NCI-H2196 treated with DMSO at 0.1 percent for 48 hours (cell line): Measurements from ENCODE around the gene F2R.
"Not testable (repeated sequence)": the region's sequence is repeated elsewhere in the genome, so short reads cannot be mapped to it uniquely, and the experiment has no call there.

ENCODE experiments used
- DNase-seq: peaks from one replicate; lab custom pipeline; 2025; ENCODE audit not compliant: unreplicated experiment; lab: John Stamatoyannopoulos, UW

F2R gene

DNA sequence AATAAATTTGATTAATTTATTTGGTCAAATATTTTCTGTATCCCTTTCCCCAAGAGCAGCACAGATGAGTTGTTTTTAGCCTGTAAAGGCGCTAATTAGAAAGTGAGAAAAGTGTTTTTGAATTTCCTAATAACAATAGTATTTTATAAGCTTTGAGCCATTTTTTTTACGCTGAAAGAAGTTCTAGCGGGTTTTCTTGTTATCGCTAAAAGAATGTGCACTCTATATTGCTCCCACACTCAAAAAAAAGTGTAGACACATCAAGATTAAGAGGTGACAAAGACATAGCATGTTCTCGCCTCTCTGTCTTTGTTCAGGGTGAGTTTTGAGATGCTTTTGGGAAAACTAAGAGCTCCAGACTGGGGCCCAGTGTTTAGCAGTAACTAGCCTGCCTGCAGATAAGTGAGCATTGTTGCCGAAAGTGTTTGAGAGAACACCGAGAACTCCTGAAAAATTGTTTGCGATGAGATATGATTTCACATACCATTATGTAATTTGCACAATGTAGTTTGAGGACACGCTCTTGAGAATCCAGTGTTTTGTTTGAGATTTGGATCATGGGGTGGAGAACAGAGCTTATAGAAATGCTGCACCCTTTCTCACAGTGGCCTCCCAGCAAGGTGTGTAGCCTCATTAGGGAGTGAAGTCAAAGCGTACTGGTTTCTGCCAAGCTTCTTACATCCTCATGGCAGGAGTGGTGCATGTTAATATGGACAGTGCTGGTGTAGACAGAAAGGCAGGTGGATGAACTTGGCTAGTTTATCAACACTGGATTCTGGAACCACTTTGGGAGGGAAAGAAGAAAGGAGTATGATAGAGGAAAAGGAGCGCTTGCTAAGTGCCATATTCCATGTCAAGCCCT lies 1.5 kb downstream of the F2R start:
- DNase-seq, result no peak

DNA sequence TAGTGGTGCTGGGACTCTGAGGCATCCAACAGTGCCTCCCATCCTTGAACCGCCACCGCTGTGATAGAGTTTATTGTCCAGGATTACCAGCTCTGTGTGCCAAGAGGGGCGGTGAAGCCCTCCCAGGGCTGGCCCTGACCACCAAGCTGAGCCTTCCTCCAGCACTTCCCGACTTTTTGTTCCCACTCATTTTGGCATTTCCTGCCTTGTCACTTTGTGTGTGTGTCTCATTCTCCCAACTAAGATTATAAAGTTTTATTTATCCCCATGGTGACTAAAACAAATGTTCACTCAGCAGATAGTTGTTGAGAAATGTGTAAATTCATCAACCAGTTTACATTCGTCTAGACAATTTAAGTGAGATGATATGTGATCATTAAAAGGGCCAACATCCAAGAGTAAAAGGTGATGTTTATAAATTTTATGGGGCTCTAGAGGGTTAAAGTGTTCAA lies 2.5 kb downstream of the F2R start:
- DNase-seq, result no peak

DNA sequence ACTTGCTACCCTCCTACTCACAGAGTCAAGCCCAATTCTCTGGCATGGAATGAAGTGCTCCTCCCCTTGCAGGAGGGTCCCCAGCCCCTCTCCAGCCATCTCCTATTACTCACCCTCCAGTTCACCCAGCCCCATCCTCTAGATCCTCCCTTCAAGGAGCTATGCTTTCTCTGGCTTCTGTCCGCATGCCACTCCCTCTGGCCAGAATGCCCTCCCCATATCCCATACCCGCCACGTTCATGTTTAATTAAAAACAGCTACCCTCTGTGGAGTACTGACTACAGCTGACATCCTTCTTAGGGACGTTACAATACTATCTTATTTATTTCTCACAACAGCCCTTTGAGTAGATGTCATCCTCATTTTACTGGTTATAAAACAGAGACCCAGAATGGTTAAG lies 3.0 kb downstream of the F2R start:
- DNase-seq, result no peak

DNA sequence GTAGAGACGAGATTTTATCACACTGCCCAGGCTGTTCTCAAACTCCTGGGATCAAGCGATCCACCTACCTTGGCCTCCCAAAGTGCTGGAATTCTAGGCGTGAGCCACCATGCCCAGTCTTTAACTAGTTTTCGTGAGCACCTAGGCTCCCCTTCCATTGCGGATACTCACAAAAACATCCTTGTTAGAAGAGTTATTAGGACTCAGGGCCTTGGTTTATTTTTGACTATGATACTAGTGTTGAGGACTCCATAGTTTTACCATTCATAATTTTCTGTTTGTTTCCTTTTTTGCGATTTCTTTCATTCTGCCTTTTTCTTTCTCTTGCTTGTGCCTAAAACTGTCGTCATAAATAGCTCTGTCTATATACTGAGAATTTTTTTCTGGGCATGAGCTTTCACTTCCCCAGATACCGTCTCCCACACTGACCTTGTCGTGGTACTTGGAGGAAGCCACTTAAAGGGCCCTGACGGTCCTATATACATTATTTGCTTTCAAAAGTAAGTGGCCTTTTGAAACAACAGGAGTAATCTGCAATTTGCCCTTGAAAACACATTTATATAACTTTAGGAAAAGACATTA lies 5.2 kb downstream of the F2R start:
- no peak for DNase-seq

DNA sequence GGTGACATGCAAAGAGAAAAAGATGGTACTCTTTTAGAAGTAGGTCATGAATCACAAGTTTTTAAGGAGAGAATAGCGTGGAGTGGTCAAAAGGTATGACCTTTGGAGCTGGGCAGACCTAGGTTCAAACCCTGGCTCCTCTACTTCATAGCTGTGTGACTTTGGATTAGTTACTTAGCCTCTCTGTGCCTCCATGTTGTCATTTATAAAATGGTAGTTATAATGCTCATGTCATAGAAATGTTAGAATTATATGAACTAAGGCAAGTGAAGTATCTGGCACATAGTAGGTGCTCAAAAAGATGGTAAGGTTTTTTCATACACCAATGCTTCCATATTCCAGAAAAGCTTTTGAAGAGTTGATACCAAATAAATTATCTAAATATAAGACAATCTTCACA lies 7.3 kb downstream of the F2R start:
- no peak for DNase-seq

DNA sequence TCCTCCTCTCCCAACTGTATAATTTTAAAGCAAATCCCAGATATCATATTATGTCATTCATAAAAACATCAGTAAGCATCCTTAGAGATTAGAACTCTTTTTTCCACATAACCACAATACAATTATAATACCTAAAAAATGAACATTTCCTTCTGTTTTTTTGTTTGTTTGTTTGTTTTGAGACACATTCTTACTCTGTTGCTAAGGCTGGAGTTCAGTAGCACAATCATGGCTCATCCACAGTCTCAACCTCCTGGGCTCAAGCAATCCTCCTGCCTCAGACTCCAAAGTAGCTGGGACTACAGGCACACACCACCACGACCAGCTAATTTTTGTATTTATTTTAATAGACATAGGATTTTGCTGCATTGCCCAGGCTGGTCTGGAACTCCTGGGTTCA lies 8.0 kb downstream of the F2R start:
- DNase-seq, result no peak

DNA sequence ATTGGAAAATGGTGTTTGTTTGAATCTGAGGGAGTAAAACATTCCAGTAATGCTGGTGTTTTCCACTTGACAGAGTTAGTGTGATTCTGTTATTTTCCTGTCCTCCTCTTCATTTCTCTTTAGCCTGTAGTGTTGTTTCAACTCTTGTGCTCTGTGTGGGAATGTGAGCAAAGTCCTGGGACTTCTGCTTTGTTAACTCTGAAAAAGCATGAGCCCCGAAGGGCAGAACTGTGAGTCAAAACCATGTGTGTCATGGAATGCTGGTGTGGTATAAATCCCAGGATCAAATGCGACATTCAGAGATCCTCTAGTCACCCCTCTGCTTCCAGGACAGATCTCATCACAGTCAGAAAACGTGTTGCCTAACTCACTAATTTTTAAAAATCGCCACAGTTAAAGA lies 8.9 kb downstream of the F2R start:
- DNase-seq, result no peak

DNA sequence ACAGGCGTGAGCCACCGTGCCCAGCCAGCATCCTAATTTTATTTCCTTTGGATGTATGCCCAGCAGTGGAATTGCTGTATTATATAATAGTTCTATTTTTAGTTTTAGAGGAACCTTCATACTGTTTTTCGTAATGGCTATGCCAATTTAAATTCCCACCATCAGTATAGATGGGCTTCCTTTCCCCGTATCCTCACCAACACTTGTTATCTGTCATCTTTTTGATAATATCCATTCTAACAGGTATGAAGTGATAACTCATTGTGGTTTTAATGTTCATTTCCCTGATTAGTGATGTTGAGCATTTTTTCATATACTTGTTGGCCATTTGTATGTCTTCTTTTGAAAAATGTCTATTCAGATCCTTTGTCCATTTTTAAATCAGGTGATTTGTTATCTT lies 13.0 kb downstream of the F2R start:
- no peak for DNase-seq

DNA sequence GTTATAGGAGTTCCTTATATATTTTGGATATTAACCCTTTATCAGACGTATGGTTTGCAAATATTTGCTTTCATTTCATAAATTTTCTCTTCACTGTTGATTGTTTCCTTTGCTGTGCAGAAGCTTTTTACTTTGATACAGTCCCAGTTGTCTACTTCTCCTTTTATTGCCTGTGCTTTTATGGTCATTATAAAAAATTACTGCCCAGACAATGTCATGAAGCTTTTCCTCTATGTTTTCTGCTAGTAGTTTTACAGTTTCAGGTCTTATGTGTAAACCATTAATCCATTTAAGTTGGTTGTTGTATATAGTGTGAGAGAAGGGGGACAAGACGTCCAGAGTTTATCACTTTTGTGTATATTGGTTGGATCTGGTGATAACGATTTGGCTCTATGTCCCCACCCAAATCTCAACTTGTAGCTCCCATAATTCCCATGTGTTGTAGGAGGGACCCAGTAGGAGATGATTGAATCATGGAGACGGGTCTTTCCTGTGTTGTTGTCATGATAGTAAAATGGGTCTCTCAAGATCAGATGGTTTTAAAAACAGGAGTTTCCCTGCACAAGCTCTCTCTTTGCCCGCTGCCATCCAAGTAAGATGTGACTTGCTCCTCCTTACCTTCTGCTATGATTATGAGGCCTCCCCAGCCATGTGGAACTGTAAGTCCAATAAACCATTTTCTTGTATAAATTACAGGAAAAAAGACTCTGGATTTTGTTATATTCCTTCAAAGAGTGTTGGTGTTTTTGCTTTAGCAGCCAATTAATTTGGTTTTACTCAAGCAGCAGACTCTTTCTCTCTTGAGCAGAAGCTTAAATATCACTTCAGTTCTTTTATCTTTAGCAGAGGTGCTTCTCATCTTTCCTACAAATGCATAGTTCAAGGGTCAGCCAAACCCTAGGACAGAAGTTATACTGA lies 13.7 kb downstream of the F2R start:
- no peak for DNase-seq

DNA sequence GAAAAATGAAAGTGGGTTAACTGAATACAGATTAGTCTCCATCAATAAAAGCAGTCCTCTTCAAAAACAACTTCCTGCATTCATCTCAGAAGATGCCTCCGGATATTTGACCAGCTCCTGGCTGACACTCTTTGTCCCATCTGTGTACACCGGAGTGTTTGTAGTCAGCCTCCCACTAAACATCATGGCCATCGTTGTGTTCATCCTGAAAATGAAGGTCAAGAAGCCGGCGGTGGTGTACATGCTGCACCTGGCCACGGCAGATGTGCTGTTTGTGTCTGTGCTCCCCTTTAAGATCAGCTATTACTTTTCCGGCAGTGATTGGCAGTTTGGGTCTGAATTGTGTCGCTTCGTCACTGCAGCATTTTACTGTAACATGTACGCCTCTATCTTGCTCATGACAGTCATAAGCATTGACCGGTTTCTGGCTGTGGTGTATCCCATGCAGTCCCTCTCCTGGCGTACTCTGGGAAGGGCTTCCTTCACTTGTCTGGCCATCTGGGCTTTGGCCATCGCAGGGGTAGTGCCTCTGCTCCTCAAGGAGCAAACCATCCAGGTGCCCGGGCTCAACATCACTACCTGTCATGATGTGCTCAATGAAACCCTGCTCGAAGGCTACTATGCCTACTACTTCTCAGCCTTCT lies 16.6 kb downstream of the F2R start:
- no peak for DNase-seq

DNA sequence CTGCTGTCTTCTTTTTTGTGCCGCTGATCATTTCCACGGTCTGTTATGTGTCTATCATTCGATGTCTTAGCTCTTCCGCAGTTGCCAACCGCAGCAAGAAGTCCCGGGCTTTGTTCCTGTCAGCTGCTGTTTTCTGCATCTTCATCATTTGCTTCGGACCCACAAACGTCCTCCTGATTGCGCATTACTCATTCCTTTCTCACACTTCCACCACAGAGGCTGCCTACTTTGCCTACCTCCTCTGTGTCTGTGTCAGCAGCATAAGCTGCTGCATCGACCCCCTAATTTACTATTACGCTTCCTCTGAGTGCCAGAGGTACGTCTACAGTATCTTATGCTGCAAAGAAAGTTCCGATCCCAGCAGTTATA lies 17.1 kb downstream of the F2R start:
- DNase-seq, result no peak

DNA sequence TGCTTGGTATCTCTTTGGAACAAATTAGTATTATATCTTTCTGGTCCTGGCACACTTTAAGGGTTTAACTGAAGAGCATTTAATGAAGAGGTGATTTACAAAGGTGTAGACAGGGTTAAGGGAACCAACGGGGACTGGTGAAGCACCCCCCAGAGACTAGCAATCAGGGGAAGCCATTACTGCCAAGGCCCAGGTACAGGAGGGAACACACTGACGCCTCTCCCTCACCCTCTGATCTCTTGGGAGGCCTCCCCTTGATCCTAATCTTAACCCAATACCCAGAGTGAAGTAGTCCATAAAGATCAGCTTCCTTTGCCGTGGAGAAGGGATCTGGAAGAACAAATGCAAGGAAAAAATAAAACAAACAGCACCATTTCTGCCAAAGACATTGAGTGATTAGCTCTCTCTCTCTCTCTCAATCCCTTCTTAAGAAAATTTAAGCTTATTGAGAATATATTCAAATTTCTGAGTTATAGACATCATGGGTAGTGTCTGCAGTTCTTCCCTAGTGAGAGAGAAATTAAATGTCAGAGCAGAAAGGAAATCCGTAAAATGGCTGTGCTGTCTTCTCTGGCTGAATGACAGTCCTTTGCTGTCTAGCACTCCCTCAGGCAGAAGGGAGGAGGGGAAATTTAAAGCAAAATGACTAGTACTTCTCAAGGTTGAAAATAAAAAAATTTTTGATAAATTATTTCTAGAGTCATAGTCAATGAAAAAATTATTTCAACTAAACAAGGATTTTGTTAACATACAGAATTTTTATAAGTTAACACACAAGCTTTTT lies 20.0 kb downstream of the F2R start:
- no peak for DNase-seq

DNA sequence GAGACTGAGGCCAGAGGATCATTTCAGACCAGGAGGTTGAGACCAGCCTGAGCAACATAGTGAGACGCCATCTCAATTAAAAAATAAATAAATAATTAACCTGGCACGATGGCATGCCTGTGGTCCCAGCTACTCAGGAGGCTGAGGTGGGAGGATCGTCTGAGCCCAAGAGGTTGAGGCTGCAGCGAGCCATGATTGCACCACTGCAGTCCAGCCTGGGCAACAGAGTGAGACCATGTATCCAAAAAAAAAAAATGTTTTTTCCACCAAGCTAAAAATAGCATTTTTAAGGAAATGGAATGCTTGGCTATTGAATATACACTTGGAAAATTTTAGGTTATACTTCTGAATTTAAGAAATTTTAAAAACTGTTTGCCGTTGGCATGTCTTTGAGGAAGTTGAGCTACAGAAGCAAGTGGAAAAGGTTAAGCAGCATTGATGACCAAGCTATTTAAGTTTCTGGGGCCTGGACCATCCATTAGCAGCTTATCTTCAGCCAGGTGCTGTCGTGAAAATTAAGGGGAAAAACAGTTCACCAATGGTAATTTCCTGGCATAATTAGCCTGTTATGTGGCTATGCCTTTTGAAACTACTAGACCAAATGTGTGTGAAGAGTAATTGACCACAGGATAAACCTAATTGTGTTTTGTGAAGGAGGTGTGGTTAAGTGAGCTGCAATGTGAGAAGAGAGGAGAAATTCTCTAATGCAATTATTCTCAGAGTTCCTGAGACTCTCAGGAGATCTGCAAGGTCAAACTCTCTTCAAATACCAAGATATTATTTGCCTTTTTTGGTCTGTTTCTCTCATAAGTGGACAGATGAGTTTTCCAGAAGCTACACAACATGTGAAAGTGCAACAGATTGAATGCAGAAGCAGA lies 21.0 kb downstream of the F2R start:
- DNase-seq, result no peak

DNA sequence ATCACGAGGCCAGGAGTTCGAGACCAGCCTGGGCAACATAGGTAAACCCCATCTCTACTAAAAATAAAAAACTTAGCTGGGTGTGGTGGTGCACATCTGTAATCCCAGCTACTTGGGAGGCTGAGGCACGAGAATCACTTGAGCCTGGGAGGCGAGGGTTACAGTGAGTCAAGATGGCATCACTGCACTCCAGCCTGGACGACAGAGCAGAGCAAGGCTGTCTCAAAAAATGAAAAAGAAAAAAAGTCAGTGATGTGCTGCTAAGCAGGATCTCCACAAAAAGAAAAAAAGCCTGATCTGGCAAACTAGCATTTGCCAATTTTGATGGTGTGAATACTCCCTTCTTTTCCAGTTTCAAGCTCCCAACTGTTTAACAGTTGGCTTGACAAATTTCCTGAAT lies 21.9 kb downstream of the F2R start:
- DNase-seq, result no peak

DNA sequence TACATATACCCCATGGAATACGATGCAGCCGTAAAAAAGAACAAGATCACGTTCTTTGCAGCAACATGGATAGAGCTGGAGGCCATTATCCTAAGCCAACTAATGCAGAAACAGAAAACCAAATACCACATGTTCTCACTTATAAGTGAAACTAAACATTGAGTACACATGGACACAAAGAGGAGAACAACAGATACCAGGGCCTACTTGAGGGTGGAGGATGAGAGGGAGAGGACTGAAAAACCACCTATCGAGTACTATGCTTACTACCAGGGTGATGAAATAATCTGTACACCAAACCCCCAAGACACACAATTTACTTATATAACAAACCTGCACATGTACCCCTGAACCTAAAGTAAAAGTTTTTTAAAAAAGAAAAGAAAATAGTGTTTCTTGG lies 25.6 kb downstream of the F2R start:
- DNase-seq, result not testable (repeated sequence)

DNA sequence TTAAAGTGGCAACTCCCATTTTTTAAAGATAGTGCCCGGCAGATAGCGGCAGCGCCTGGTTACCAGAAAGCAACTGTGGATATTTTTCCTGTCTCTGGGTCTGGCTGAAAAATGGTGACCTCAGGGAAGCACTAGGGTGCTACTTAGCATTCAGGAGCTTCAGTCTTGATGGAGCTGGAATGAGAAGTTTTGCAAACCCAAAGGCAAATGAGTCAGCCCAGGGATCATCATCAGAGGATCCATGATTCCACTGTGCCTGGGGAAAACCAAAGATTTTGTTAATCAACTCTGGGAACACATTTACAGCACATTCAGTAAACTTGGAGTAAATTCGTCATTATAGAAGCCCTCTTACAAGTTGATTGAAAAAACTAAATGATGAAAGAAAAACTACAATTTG lies 26.7 kb downstream of the F2R start:
- no peak for DNase-seq

DNA sequence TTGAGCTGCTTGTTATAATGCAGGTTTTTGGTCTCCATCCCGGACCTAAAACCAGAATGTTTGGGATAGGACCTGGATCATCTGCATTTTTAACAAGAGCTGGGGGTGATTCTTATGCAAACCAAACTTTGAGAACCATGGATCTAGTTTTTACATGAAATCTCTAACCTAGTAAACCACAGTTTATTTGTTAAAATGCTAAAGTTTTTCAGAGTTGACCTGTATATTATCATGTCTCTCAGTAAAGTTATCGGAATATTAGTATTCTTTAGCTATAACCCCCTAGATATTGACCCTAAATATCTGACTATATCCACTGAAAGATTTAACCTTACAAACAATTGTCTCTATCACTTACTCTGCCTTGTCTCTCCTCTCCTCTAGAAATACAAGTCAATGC lies 28.7 kb downstream of the F2R start:
- DNase-seq, result no peak

DNA sequence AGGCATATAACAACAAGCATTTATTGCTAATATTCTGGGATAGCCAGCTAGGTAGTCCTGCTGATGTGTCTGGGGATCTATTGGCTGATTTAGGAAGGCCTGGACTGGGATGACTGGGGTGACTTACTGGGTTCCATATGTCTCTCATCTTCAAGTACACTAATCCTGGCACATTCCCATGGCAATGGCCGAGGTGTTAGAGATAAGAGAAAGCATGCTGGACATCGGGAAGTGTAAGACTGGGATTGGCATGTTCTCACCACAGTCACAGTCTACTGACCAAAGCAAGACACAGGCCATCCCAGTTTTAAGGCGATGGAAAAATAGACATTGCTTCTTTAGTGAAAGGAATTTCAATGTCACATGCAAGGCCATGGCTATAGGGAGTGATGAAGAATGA lies 29.7 kb downstream of the F2R start:
- DNase-seq, result no peak

DNA sequence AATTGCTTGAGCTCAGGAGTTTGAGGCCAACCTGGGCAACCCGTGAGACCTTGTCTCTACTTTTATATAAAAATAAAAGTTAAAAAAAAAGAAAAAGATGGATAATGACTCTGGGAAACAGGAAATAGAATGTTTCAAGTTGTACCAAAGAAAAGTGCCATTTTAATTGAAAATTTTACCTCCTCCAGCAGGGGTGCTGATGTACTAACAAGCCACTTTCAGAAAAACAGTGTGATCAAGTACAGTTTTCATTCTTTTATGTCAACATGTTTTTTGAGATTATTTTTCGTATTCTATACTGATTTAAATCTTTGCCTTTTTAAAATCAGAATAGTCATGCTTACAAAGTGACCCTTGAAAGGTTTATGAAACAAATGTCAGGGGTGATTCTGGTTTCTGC lies 30.8 kb downstream of the F2R start:
- no peak for DNase-seq

DNA sequence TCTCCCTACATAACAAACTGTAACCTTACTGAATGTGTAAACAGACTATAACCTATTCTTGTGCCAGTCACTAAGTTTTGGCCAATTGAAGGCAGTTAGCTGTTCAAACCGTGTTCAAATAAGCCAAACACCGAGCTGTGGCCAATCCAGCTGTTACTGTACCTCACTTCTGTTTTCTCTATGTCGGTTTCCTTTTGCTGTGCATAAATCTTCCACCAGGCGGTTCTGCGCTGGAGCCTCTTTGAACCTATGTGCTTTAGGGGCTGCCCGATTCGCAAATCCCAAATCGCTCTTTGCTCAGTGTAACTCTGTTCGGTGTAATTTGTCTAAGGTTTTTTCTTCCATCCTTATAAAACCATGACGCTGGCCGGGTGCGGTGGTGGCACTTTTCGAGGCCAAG lies 31.8 kb downstream of the F2R start:
- no peak for DNase-seq
